MM.1S (cell line): ENCODE data around the gene CELF2.

Experiments used
- DNase-seq: peaks from one replicate; pipeline ENCODE4 v3.0.0-alpha.2; 2015
- H2AFZ ChIP-seq: fragments of 300-600 bp; sonication (generic); 2 replicates; pipeline ENCODE4 v1.6.0; 2016; ENCODE audit warnings: antibody characterized with exemption, low read length
- H3F3A ChIP-seq: fragments of 300-600 bp; sonication (generic); 2 replicates; pipeline ENCODE4 v1.6.1; 2016; ENCODE audit warnings: mild to moderate bottlenecking, antibody characterized with exemption, low read length, moderate library complexity, mixed read lengths; ENCODE audit not compliant: insufficient read depth
- H3K27ac ChIP-seq: fragments of 300-600 bp; sonication (generic); 2 replicates; pipeline ENCODE4 v1.5.1; 2016; ENCODE audit warnings: mild to moderate bottlenecking, low read length
- H3K27me3 ChIP-seq: fragments of 300-600 bp; sonication (generic); replicated peaks from 2 replicates; pipeline ENCODE4 v1.6.0; 2016; ENCODE audit warnings: low read length; ENCODE audit not compliant: insufficient read depth
- H3K36me3 ChIP-seq: fragments of 300-600 bp; sonication (generic); replicated peaks from 2 replicates; pipeline ENCODE4 v1.6.1; 2016; ENCODE audit warnings: mild to moderate bottlenecking, low read length, mixed read lengths; ENCODE audit not compliant: insufficient read depth
- H3K4me1 ChIP-seq: fragments of 300-600 bp; sonication (generic); 2 replicates; pipeline ENCODE4 v1.6.1; 2016; ENCODE audit warnings: low read length, mixed read lengths
- H3K4me2 ChIP-seq: fragments of 300-600 bp; sonication (generic); 2 replicates; pipeline ENCODE4 v1.6.0; 2016; ENCODE audit warnings: low read depth, low read length
- H3K4me3 ChIP-seq: fragments of 300-600 bp; sonication (generic); 2 replicates; pipeline ENCODE4 v1.5.1; 2016; ENCODE audit warnings: low read length, mixed read lengths
- H3K79me2 ChIP-seq: fragments of 300-600 bp; sonication (generic); 2 replicates; pipeline ENCODE4 v1.6.1; 2016; ENCODE audit warnings: mixed run types, low read length, mixed read lengths
- H3K9ac ChIP-seq: fragments of 300-600 bp; sonication (generic); 2 replicates; pipeline ENCODE4 v1.6.1; 2016; ENCODE audit warnings: low read length, mixed read lengths
- H3K9me2 ChIP-seq: fragments of 300-600 bp; sonication (generic); replicated peaks from 2 replicates; pipeline ENCODE4 v1.6.1; 2016; ENCODE audit warnings: mild to moderate bottlenecking, low read length, mixed read lengths; ENCODE audit not compliant: insufficient read depth
- H3K9me3 ChIP-seq: fragments of 300-600 bp; sonication (generic); replicated peaks from 2 replicates; pipeline ENCODE4 v1.6.1; 2016; ENCODE audit warnings: mild to moderate bottlenecking, low read length, mixed read lengths; ENCODE audit not compliant: insufficient read depth
- H4K20me1 ChIP-seq: fragments of 300-600 bp; sonication (generic); 2 replicates; pipeline ENCODE4 v1.6.1; 2016; ENCODE audit warnings: mild to moderate bottlenecking, low read length, moderate library complexity, mixed read lengths; ENCODE audit not compliant: insufficient read depth
- EZH2 ChIP-seq: fragments of 300-600 bp; sonication (generic); optimal IDR thresholded peaks from 2 replicates; pipeline ENCODE3; 2017; ENCODE audit warnings: low read depth, mild to moderate bottlenecking, antibody characterized with exemption, low read length, mixed read lengths
- EZH2phosphoT487 ChIP-seq: fragments of 300-600 bp; sonication (generic); IDR thresholded peaks from 2 replicates; pipeline ENCODE4 v1.6.1; 2018; ENCODE audit warnings: antibody characterized with exemption, low read length
- TF ChIP-seq, protein P1 (sequence below): fragments of 300-600 bp; sonication (generic); IDR thresholded peaks from 2 replicates; pipeline ENCODE4 v1.5.1; 2016; ENCODE audit warnings: antibody characterized with exemption, low read length, mixed read lengths

The CELF2 gene

GRCh38 chr10:11322698-11323097 is 305.0 kb downstream of the CELF2 start:
- no peak overlapping the region for H2AFZ ChIP-seq
- no peaks in the 10 kb centered on the region for H3K27me3 ChIP-seq
- H3K4me2 ChIP-seq = no peak overlapping the region
- H3K9me2 ChIP-seq = no peaks in the 10 kb centered on the region
- no peak for TF ChIP-seq EZH2
- TF ChIP-seq, protein P1, sequence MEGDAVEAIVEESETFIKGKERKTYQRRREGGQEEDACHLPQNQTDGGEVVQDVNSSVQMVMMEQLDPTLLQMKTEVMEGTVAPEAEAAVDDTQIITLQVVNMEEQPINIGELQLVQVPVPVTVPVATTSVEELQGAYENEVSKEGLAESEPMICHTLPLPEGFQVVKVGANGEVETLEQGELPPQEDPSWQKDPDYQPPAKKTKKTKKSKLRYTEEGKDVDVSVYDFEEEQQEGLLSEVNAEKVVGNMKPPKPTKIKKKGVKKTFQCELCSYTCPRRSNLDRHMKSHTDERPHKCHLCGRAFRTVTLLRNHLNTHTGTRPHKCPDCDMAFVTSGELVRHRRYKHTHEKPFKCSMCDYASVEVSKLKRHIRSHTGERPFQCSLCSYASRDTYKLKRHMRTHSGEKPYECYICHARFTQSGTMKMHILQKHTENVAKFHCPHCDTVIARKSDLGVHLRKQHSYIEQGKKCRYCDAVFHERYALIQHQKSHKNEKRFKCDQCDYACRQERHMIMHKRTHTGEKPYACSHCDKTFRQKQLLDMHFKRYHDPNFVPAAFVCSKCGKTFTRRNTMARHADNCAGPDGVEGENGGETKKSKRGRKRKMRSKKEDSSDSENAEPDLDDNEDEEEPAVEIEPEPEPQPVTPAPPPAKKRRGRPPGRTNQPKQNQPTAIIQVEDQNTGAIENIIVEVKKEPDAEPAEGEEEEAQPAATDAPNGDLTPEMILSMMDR = no peak
- no peak for TF ChIP-seq EZH2phosphoT487
- no peaks in the 10 kb centered on the region for H3K4me1 ChIP-seq
- H3K27ac ChIP-seq = no peak overlapping the region
- H3K9ac ChIP-seq = no peak overlapping the region
- H4K20me1 ChIP-seq = peaks cover under 1% of the 10 kb centered on the region; the same call in 1 of the 2 replicates
- H3F3A ChIP-seq = peaks cover 45% of the 10 kb centered on the region
- peaks cover 34% of the 10 kb centered on the region for H3K79me2 ChIP-seq
- H3K4me3 ChIP-seq = no peak overlapping the region
- DNase-seq = no peak
- H3K36me3 ChIP-seq = peaks cover 21% of the 10 kb centered on the region
- no peaks in the 10 kb centered on the region for H3K9me3 ChIP-seq

DNA sequence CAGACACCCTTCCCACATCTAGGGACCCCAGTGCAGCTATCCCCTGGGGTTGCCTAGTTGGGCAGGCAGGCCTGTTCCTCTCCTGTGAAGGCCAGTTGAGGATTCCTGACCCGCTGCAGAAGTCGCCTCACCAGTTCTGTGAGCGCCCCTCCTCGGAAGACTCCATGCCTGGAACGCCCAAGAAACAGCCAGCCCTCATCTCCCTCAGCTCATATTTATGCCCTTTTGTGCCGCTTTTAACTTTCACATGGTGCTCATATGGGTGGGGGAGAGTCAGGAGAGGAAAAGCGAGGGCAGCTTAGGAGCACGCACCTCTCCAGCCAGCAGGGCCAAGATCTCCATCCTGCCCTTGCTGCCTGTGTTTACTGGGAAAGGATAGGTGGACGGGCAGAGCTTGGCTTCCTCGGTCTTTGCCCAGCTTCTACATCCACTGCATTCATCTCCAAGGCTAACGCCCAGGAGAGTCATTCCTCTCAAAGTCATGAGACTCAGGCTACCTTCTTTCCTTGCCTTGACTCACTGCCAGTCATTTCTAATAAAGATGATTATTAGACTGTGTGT is 307.2 kb downstream of the CELF2 start:
- H3K9me2 ChIP-seq = no peaks in the 10 kb centered on the region
- no peak overlapping the region for H2AFZ ChIP-seq
- no peaks in the 10 kb centered on the region for H3K4me1 ChIP-seq
- no peak overlapping the region for H3K27ac ChIP-seq
- H4K20me1 ChIP-seq = peaks cover 6% of the 10 kb centered on the region; the same call in 1 of the 2 replicates
- peaks cover 61% of the 10 kb centered on the region for H3F3A ChIP-seq
- DNase-seq = no peak
- no peak overlapping the region for H3K4me3 ChIP-seq
- H3K9ac ChIP-seq = no peak overlapping the region
- no peaks in the 10 kb centered on the region for H3K27me3 ChIP-seq
- TF ChIP-seq, protein P1 = no peak
- TF ChIP-seq EZH2phosphoT487 = no peak
- no peak for TF ChIP-seq EZH2
- peaks cover 19% of the 10 kb centered on the region for H3K36me3 ChIP-seq
- H3K79me2 ChIP-seq = peaks cover 13% of the 10 kb centered on the region
- no peaks in the 10 kb centered on the region for H3K9me3 ChIP-seq
- no peak overlapping the region for H3K4me2 ChIP-seq

- H3K4me1 ChIP-seq = no peaks in the 10 kb centered on the region
- no peak overlapping the region for H3K27ac ChIP-seq
- no peak overlapping the region for H3K4me3 ChIP-seq
- H3K9ac ChIP-seq = no peak overlapping the region
- peaks cover 25% of the 10 kb centered on the region for H3K36me3 ChIP-seq
- H4K20me1 ChIP-seq = peaks cover 6% of the 10 kb centered on the region; the same call in 1 of the 2 replicates
- no peak overlapping the region for H3K4me2 ChIP-seq
- no peak overlapping the region for H2AFZ ChIP-seq
- DNase-seq = no peak
- peaks cover 4% of the 10 kb centered on the region; the same call in 1 of the 2 replicates for H3K79me2 ChIP-seq
- H3F3A ChIP-seq = peaks cover 62% of the 10 kb centered on the region
- TF ChIP-seq EZH2 (no peak), EZH2phosphoT487 (no peak)
- TF ChIP-seq, protein P1 = no peak
- no peaks in the 10 kb centered on the region for H3K9me3 ChIP-seq
- no peaks in the 10 kb centered on the region for H3K9me2 ChIP-seq
- no peaks in the 10 kb centered on the region for H3K27me3 ChIP-seq
These were observed 308.1 kb downstream of the CELF2 start for GRCh38 chr10:11325817-11326216.
